RWPE2 (cell line): Measurements from ENCODE around the gene MBTPS1.

Source experiments
- ATAC-seq: fragments of 200-7000 bp; cut with Tn5 transposase; 3 replicates; pipeline ENCODE4 v1.9.1; 2021; ENCODE audit warnings: low read depth
- DNase-seq: peaks from one replicate; pipeline ENCODE4 v3.0.0-alpha.2; 2020; ENCODE audit warnings: low spot score
- H3K27ac ChIP-seq: fragments of 450-650 bp; 2 replicates; pipeline ENCODE4 v1.5.1; 2017; ENCODE audit warnings: mild to moderate bottlenecking; ENCODE audit not compliant: poor library complexity, severe bottlenecking
- H3K27me3 ChIP-seq: fragments of 250-450 bp; sonication (Bioruptor Pico); 2 replicates; pipeline ENCODE4 v1.5.1; 2021; ENCODE audit warnings: mild to moderate bottlenecking, moderate library complexity; ENCODE audit not compliant: insufficient read depth, poor library complexity, severe bottlenecking
- H3K36me3 ChIP-seq: fragments of 250-450 bp; sonication (Bioruptor Pico); 2 replicates; pipeline ENCODE4 v1.5.1; 2020; ENCODE audit warnings: low read depth, mild to moderate bottlenecking, moderate library complexity
- H3K4me1 ChIP-seq: fragments of 250-450 bp; sonication (Bioruptor Pico); 2 replicates; pipeline ENCODE4 v1.5.1; 2021; ENCODE audit warnings: mild to moderate bottlenecking, moderate library complexity; ENCODE audit not compliant: insufficient read depth, poor library complexity, severe bottlenecking
- H3K4me3 ChIP-seq: fragments of 250-450 bp; sonication (Bioruptor Pico); 2 replicates; pipeline ENCODE4 v1.5.1; 2021; ENCODE audit warnings: mild to moderate bottlenecking, moderate library complexity; ENCODE audit not compliant: severe bottlenecking
- H3K9me3 ChIP-seq: fragments of 250-450 bp; sonication (Bioruptor Pico); 2 replicates; pipeline ENCODE4 v1.5.1; 2021; ENCODE audit warnings: mild to moderate bottlenecking, moderate library complexity; ENCODE audit not compliant: severe bottlenecking
- CTCF ChIP-seq: fragments of 450-650 bp; IDR thresholded peaks from one replicate; pipeline ENCODE4 v1.5.1; 2017; ENCODE audit warnings: mild to moderate bottlenecking, moderate library complexity; ENCODE audit not compliant: poor library complexity, severe bottlenecking

Gene MBTPS1

GRCh38 chr16:84159007-84159406, 42.3 kb upstream of the MBTPS1 start:
- Histone ChIP-seq H3K27ac (no peak overlapping the region), H3K9me3 (peaks cover 4% of the 10 kb centered on the region), H3K27me3 (no peaks in the 10 kb centered on the region), H3K4me1 (no peaks in the 10 kb centered on the region), H3K36me3 (no peaks in the 10 kb centered on the region), H3K4me3 (no peak overlapping the region)
- ATAC-seq = no peak
- no peak for TF ChIP-seq CTCF
- no peak for DNase-seq

- Histone ChIP-seq H3K9me3 (peaks cover 4% of the 10 kb centered on the region), H3K27ac (no peak overlapping the region), H3K4me1 (no peaks in the 10 kb centered on the region), H3K36me3 (no peaks in the 10 kb centered on the region), H3K4me3 (no peak overlapping the region), H3K27me3 (no peaks in the 10 kb centered on the region)
- TF ChIP-seq CTCF = peak; percentile 19
- no peak for DNase-seq
- peak; percentile 25; the same call in 2 of the 3 replicates for ATAC-seq
Measured at GRCh38 chr16:84156342-84156784, 39.6 kb upstream of the MBTPS1 start.

DNA sequence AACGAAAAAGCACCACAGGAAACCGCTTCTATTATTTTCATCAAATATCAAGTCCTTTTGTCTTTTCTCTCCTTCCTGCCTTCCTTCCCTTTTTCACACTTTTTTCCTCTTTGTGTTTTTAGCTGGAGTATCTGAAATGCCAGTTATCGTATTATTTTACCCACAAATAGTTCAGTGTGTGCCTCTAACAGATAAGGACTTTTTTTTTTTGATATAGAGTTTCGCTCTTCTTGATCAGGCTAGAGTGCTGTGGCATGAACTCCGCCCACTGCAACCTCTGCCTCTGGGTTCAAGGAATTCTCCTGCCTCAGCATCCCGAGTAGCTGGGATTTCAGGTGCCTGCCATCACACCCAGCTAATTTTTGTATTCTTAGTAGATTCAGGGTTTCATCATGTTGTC, 39.0 kb upstream of the MBTPS1 start:
- TF ChIP-seq CTCF = no peak

DNA sequence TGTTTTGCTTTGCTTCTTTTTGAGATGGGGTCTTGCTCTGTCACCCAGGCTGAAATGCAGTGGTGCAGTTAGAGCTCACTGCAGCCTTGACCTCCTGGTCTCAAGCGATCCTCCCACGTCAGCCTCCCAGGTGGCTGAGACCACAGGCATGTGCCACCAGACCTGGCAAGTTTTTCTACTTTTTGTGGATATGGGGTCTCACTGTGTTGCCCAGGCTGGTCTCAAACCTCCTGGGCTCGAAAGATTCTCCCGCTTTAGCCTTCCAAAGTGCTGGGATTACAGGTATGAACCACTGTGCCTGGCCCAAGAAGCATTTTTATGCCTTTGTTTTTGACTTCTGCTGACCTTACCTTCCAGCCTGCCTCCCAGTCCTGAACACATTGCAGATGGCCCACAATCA, 38.5 kb upstream of the MBTPS1 start:
- no peaks in the 10 kb centered on the region for H3K36me3 ChIP-seq
- no peak for ATAC-seq
- peaks cover 4% of the 10 kb centered on the region for H3K9me3 ChIP-seq
- no peak for TF ChIP-seq CTCF
- no peak for DNase-seq
- H3K4me3 ChIP-seq = no peak overlapping the region
- H3K4me1 ChIP-seq = no peaks in the 10 kb centered on the region
- no peaks in the 10 kb centered on the region for H3K27me3 ChIP-seq
- no peak overlapping the region for H3K27ac ChIP-seq

More for the DNA sequence above, 39.0 kb upstream of the MBTPS1 start:
- Histone ChIP-seq H3K27me3 (no peaks in the 10 kb centered on the region), H3K36me3 (no peaks in the 10 kb centered on the region), H3K4me3 (no peak overlapping the region), H3K4me1 (no peaks in the 10 kb centered on the region), H3K27ac (no peak overlapping the region), H3K9me3 (peaks cover 4% of the 10 kb centered on the region)
- DNase-seq = no peak
- no peak for ATAC-seq

DNA sequence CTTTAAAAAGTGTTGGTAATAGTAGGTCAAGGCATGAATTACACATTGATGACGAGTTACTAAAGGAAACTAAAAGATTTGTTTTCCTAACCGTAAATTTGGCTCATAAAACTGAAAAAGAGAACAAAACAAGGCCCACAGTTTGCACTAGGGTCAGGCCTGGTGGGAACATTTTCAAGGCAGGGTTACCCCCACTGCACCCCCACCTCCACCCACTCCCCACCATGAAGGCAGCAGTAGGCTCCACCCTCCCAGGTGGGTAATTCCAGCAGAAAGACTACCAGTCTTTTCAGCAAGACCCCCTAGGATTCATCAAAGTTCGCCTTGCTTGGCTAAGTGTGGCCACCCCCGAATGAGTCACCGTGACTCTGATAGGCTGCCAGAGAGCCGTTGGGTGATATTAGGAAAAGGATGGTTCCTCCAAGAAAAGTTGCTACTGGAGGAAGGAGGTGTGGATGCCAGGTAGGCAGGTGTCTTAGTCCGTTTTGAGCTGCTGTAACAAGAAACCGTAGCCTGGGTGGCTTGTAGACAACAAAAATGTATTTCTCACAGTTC, 37.0 kb upstream of the MBTPS1 start:
- H3K27ac ChIP-seq = no peak overlapping the region
- no peak for TF ChIP-seq CTCF
- H3K9me3 ChIP-seq = peaks cover 4% of the 10 kb centered on the region
- no peak overlapping the region for H3K4me3 ChIP-seq
- no peak for ATAC-seq
- H3K4me1 ChIP-seq = no peaks in the 10 kb centered on the region
- DNase-seq = no peak
- H3K36me3 ChIP-seq = no peaks in the 10 kb centered on the region
- H3K27me3 ChIP-seq = no peaks in the 10 kb centered on the region
